Panc1 (cell line): Measurements from ENCODE around the gene SLC6A6.

Experiments
- POLR2AphosphoS5 ChIP-seq: IDR thresholded peaks from 2 replicates; pipeline ENCODE4 v1.6.1; 2012; ENCODE audit warnings: mild to moderate bottlenecking, low read depth, low read length, moderate library complexity
- SIN3A ChIP-seq: IDR thresholded peaks from 2 replicates; pipeline ENCODE4 v1.6.1; 2012; ENCODE audit warnings: low read depth, mild to moderate bottlenecking, low read length, moderate library complexity, borderline replicate concordance; ENCODE audit not compliant: insufficient read depth
- TCF7L2 ChIP-seq: IDR thresholded peaks from 2 replicates; pipeline ENCODE4 v1.6.1; 2011; ENCODE audit warnings: mild to moderate bottlenecking, low read depth, low read length, inconsistent platforms
- TF ChIP-seq, protein P1 (sequence below): fragments of 450-650 bp; IDR thresholded peaks from 2 replicates; pipeline ENCODE4 v1.5.1; 2017; ENCODE audit warnings: mild to moderate bottlenecking
- TF ChIP-seq, protein P2 (sequence below), 2 experiments: IDR thresholded peaks; 2 replicates each; pipeline ENCODE4 v1.6.1; 2011 to 2012; ENCODE audit warnings: low read depth in 2 of 2, control low read depth in 1 of 2, low read length in 1 of 2, mild to moderate bottlenecking in 1 of 2, moderate library complexity in 1 of 2; ENCODE audit not compliant: insufficient read depth in 1 of 2

GRCh38 chr3:14428087-14429033, 26.0 kb downstream of the SLC6A6 start:
- TF ChIP-seq, protein P1, sequence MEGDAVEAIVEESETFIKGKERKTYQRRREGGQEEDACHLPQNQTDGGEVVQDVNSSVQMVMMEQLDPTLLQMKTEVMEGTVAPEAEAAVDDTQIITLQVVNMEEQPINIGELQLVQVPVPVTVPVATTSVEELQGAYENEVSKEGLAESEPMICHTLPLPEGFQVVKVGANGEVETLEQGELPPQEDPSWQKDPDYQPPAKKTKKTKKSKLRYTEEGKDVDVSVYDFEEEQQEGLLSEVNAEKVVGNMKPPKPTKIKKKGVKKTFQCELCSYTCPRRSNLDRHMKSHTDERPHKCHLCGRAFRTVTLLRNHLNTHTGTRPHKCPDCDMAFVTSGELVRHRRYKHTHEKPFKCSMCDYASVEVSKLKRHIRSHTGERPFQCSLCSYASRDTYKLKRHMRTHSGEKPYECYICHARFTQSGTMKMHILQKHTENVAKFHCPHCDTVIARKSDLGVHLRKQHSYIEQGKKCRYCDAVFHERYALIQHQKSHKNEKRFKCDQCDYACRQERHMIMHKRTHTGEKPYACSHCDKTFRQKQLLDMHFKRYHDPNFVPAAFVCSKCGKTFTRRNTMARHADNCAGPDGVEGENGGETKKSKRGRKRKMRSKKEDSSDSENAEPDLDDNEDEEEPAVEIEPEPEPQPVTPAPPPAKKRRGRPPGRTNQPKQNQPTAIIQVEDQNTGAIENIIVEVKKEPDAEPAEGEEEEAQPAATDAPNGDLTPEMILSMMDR, result no peak
- TF ChIP-seq POLR2AphosphoS5 (no peak), SIN3A (no peak), TCF7L2 (no peak)
- TF ChIP-seq, protein P2, sequence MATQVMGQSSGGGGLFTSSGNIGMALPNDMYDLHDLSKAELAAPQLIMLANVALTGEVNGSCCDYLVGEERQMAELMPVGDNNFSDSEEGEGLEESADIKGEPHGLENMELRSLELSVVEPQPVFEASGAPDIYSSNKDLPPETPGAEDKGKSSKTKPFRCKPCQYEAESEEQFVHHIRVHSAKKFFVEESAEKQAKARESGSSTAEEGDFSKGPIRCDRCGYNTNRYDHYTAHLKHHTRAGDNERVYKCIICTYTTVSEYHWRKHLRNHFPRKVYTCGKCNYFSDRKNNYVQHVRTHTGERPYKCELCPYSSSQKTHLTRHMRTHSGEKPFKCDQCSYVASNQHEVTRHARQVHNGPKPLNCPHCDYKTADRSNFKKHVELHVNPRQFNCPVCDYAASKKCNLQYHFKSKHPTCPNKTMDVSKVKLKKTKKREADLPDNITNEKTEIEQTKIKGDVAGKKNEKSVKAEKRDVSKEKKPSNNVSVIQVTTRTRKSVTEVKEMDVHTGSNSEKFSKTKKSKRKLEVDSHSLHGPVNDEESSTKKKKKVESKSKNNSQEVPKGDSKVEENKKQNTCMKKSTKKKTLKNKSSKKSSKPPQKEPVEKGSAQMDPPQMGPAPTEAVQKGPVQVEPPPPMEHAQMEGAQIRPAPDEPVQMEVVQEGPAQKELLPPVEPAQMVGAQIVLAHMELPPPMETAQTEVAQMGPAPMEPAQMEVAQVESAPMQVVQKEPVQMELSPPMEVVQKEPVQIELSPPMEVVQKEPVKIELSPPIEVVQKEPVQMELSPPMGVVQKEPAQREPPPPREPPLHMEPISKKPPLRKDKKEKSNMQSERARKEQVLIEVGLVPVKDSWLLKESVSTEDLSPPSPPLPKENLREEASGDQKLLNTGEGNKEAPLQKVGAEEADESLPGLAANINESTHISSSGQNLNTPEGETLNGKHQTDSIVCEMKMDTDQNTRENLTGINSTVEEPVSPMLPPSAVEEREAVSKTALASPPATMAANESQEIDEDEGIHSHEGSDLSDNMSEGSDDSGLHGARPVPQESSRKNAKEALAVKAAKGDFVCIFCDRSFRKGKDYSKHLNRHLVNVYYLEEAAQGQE (IDR thresholded peaks at IDR 0.05; ENCODE audit: insufficient read depth in 1 of 2, low read depth in 2 of 2, low read length in 1 of 2), result no peak
